ENCODE results near the gene CACNA1B. TPM values are rescaled to one million over a fixed set of nuclear protein-coding genes. Genes with fewer than 3 reads are reported as not detected.
"Not testable (repeated sequence)": the region's sequence is repeated elsewhere in the genome, so short reads cannot be mapped to it uniquely, and the experiment has no call there.

CACNA1B gene
- total RNA-seq, 1 experiment from 2014 or later, result not detected

DNA sequence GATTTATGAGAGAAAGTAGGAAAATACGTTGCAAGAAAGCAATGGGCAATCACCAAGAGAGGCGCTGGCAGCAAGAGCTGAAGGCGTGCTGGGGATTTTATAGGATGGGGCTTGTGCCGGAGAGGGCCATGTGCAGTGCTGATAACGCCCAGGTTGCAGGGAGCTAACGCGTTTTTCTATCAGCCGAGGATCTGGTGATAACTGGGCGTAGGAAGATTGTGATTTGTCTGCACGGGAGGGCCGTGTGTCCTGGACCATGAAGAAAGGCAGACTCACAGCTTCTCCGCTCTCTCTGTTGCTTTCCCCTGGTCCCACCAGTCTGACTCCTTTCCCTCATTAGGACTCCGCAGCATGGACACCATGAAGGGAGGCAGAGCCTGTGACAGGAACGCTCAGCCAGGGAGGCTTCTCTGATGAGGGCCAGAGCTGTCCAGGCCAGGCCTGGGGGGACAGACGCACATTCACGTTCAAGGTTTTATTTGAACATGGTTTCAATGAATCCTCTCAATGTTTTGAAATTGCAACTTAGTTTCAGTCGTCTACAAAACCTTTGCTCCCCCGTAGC, 11.9 kb upstream of the CACNA1B start:
- DNase-seq (ENCODE audit: low spot score), result no peak

DNA sequence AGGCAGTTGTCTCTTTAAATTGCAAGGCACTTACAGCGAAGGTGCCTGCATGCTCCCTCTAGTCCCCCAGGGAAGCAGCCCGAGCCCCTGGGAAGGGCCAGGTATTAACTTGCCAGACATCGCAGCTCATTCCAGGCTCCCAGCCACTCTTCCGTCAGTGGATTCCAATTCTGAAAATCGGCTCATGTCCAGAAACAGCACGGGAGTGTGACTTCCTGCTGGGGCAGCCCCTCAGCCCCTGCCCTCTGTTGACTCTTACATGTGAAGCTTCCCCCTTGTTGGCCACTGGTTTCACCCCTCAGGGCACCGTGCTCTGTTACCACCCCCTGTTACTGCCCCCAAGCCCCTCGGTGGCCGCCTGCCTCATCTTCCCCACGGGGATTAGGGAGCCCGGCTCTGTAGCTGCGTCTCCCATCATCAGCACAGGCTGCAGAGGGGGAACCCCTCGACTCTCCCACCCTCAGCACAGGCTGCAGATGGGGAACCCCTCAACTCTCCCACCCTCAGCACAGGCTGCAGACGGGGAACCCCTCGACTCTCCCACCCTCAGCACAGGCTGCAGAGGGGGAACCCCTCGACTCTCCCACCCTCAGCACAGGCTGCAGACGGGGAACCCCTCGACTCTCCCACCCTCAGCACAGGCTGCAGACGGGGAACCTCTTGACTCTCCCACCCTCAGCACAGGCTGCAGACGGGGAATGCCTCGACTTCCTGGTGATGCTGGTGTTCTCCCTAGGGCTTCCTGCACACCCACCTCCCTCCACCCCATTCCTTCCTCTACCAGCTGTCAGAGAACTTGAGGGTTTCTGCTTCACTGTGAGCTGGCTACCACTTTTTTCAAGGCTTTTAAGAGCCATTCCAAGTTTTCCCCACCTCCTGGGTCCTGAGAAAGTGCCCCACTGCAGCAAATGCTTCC, 11.1 kb upstream of the CACNA1B start:
- no peak for DNase-seq (ENCODE audit: low spot score)

DNA sequence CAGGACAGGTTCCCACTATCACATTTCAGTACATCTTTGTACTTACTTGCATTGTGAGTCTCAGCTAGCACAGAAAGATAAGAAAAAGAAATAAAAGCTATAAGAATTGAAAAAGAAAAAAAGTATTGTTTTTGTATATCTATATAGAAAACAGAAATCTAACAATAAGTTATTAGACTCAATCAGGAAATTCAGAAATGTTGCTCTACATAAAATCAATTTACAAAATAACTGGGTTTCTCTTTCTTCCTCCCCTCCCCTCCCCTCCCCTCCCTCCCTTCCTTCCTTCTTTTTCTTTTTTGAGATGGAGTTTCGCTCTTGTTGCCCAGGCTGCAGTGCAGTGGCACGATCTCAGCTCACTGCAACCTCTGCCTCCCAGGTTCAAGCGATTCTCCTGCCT, 7.2 kb upstream of the CACNA1B start:
- no peak for DNase-seq (ENCODE audit: low spot score)

DNA sequence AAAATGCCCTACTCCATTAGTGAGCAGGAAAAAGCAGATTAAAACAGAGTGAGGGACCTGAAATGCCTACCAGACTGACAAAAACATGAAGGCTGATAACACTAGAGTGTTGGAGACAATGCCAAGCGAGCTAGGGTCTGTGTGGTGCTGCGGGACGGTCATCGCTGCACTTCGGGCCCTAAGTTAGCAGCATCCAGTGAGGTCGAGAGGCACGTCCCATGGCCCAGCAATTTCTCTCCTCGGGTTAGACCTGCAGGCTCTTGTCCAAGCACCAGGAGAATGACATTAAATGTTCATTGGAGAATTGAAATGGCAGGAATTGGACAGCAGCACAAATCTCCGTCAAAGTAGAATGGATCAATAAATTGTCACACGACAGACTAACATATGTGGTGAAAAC, 5.3 kb upstream of the CACNA1B start:
- no peak for DNase-seq (ENCODE audit: low spot score)

DNA sequence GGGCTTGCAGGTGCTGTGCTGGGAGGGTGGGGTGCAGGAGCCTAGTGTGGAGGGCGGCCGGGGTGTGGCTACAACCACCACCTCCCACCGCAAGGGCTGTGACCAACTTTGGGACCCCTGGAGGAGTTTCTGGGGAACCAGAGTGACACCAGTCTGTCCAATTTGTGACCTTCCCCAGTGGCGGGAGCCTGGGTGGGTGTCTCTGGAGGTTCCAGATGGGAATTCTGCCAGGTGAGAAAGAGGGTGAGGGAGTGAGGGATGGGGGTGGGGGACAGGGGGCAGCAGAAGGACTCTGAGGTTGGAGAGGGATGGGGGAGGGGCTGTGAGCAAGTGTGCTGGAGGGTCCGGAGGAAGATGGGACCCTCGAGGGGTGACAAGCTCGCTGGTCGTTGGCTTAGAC, 4.2 kb upstream of the CACNA1B start:
- no peak for DNase-seq (ENCODE audit: low spot score)

DNA sequence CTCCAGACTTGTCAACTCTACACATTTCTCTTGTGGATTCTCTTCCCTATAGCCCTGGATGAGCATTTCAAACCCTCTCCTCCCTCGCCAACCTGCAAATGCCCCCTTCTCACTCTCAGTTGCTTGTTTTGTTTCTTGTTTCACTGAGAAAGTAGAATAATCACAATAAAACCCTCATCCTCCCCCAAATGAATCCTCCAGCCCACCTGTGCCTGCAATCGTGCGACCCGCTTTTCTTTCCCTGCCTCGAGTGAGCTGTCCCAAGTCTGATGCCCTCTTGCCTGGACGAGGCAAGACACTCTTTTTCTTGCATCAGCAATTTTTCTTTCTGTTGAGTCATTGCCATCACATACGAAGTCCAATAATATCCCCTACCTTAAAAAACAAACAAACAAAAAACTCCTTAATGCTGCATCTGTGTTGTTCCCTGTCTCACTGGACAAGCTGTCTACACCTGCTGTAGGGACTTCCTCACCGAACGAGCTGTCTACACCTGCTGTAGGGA, 3.7 kb upstream of the CACNA1B start:
- no peak for DNase-seq (ENCODE audit: low spot score)

DNA sequence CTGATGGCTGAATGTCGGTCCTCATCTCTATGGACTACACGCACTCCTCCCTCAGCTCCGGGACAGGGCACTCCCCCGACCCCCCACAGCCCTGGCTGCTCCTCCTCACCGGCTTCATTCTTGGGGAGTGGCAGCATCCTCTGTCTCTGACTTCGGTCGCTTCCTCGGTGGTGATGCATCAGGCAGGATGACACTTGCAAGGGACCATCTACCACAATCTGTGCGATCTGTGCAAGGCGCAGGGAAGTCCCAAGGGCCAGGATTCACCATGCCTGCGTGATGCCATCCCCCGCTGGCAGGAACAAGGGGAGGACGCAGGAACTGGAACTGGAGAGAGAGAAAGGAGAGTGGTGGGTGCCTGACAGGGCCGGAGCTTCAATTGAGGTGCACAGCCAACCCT, 2.2 kb upstream of the CACNA1B start:
- no peak for DNase-seq (ENCODE audit: low spot score)

DNA sequence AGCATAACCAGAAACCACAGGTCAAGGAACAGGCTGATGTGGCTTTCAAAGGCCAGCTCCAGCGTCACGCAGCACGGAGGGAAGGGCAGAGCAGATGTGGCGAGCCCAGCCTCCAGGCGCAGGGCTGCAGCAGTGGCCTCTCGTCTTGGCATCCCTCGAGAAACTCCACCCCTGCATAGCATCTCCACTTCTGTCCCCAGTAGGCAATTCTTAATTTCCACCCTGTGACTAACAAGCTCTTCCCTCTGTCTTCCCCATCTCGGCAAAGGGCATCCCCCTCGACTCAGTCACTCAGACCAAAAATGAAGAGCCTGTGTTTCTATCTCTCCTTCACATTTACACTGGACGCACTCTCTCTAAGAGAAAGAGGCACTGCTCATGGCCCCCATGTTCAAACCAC, 1.7 kb upstream of the CACNA1B start:
- DNase-seq (ENCODE audit: low spot score), result no peak

DNA sequence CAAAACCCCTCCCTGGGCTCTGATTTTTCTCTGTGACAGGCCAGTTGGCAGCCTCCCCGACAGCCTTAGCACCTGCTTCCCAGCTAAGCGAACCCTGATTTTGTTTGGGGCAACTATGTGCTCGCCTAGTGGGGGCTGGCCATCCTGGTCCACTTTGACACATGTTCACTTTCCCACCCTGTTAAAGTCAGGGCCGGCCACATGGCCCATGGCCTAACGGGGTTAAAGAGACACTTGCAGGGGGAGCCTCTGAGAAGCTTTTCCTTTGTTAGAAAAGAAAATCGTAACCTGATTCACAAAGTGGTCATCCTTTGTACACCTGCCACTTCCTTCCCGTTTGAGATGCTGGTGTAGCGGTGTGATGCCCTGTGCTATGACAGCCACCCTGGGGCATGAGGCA, 1.3 kb upstream of the CACNA1B start:
- DNase-seq (ENCODE audit: low spot score), result no peak

DNA sequence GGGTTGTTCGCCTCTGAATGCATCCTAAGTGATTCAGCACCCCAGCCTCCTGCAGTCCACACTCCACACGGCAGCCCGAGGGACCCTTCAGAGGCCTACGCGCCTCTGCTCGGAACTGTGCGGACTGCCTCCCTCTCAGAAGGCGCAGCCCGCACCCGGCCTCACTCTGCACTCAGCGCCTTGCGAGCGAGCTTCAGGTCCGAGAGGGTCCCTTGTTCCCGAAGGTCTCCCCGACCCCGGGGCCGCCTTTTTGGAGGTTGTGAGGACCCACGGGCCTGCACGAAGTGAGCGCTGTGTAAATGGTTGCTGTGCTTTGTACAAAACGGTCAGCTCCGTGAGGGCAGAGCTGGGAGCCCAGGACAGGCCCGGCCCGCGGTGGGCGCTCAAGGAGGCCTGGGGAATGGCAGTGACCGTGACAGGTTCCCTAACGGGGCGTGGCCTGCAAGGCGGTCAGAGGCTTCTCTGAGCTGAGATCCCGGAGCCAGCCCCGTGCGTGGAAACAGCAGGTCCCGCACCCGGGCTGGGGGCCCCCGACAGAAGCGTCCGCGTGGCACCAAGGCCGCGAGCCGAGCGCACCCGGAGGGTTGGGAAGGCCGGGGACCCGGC, 698 bp upstream of the CACNA1B start:
- DNase-seq (ENCODE audit: low spot score), result no peak

DNA sequence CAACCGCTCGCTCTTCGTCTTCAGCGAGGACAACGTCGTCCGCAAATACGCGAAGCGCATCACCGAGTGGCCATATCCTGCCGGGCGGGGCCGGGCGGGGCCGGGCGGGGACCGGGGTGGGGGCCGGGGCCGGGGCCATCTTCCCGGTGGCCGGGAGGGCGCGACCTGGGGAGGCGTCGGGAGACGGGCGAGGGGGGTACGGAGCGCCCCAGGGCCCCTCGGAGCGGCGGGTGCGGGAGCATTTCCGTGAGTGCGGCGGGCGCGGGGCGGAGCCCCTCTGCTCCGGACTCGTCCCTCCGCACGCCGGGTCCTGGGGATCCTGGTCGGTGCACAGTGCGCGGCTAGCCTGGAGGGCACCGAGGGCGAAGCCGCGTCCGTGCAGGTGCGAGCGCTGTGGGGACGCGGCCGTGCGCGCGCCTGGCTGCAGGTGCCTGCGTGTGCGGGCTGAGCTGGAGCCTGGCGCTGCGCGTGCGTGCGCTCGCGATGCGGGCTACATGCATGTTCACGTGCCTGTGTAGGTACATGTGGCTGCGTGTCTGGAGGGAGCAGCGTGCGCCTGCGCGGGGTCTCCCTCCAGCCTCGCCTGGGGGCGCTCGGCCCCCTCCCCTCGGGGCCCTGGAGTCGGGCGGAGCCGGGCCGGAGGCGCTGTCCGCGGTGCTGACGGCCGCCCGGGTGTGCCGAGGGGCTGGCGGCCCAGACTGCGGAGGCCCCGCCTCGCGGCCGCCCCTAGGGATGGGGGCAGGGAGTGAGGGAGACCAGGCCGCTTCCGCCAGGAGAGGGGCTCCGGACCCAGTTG, 762 bp downstream of the CACNA1B start:
- DNase-seq (ENCODE audit: low spot score), result no peak

DNA sequence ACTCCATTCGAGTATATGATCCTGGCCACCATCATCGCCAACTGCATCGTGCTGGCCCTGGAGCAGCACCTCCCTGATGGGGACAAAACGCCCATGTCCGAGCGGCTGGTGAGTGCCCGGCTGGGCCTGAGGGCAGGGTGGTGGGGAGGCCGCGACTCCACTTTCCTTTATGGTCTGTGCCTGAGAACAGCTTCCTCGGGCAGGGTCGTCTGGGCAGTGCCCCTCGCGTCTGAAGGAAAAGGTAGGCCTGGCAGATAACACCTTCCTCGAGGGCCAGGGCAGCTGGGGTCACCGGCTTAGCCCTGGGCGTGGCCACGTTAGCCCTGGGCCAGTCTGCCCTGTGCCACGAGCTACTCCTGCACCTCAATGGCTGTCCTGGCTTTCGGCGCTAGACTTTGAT, 1.5 kb downstream of the CACNA1B start:
- no peak for DNase-seq (ENCODE audit: low spot score)

DNA sequence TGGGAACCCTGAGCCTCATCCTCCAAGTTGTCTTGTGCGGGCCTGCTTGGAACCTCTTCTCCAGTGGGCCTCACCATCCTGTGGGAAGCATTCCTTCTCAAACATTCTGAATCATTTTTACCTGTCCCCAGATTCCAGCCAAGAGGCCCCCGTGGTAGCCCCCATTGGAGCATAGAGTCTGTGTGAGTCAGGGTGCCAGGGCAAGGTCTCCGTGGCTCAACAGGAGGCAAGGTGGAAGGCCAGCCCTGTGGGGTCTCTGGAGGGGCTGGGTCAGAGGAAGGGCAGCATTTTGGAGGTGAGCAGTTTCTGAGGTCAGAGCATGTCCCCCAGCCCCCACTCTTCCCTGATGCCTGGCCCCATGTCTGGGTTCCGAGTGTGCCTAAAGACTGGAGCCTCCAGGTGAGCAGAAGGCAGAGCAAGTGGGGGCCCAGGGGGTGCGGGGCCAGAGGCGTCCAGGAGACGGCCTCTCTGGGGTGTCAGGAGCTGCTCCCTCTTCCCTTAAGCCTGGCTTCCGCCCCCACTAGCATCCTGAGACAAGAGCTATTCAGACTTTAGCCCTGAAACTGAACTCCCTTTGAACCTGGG, 2.1 kb downstream of the CACNA1B start:
- no peak for DNase-seq (ENCODE audit: low spot score)

DNA sequence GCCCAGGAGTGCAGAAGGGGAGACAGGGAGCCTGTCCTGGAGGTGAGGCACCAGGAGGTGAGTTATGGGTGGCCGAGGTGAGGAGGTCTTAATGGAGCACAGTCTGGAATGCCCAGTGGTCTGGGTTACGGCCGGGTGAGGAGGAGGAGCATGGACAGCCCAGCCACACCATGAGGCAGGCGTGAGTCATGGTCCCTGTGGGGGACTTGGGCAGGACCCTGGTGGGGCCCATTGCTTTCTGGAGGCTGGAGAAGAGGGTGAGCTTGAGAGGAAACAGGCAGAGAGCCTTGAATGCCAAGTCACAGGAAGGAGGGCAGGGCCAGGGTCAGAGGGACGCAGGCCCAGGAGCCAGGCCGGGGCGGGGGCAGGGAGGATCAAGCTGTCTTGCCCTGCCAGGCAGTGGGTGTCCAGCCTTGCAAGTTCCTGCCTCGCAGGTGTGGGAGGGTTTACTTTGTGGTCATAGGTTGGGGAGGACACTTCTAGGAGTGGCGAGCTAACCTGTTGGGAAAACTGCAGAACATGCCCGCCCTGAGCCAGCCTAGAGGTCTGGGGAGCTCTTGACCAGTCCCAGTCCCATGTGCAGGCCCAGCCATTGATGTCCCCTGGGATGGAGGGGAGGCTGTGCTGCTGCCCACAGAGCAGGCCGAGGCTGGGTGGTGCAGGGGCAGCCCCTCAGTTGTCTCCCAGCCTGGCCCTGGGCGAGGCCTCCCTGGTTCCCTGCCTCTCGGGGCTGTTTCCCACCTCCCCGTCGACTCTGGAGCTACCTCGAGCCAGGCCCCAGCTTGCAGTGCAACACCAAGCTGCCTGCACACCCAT, 2.8 kb downstream of the CACNA1B start:
- no peak for DNase-seq (ENCODE audit: low spot score)

DNA sequence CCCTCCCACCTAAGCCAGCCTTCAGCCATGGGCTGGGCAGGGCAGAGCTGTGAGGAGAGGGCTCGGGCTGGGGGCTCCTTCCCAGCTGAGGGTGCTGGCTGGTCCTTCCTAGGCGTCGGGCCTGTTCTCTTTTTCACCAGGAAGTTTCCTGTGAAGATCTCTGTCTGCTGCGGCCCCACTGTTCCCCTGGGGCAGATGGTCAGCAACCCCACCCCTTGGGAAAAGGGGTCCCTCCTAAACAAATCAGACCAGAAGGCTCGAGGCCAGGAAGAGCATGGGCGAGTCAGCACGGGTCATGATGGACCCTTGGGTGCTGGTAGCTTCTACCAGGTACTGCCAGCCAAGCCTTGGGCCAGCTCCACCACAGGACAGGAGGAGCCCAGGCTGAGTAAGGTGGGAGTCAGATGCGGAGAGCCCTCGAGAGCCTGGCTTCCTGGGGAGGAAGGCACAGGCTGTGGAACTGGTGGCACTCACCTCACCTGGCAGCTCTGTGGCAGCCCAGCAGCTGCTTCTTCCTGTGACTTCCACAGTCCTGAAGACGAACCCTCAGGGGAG, 3.5 kb downstream of the CACNA1B start:
- DNase-seq (ENCODE audit: low spot score), result no peak

DNA sequence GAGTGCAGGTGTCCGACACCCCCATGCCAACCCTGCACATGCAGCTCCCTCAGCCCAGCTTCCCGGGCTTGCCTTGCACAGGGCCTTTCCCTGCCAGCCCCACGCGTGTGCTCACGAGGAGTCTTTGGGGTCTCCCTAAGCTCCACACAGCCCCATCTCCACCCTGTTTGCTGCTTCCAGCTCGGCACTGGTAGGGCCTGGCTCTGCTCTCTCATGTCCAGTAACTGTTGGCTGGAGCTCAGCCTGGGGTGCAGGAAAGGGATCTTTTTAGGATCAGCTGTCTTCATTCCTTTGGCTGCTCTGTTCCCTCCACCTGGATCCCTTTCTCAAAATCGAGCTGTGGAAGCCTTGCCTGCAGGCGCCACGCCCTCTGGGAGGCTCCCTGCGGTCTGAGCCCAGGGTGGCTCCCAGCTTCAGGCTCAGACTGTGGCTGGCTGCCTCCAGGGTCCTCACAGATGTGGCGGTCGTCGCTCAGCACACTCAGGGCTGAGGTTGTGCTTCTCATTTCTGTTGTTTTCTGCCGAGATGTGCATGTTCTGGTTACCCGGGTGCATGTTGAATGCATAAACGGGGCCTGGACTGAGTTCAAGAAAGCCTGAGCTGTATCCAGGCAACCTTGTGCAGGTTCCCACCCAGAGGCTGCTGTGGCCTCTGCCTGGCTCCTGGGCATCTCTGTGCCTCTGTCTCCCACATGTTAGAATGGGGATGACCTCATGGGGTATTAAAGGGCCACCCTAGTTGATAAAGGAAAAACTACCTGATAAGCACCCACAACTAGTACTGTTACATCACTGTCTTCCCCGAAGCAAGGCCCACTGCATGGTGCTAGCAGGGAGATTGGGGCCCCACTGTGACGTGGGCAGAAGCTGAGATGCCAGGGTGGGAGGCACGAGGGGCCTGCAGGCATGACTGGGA, 4.3 kb downstream of the CACNA1B start:
- DNase-seq (ENCODE audit: low spot score), result no peak

DNA sequence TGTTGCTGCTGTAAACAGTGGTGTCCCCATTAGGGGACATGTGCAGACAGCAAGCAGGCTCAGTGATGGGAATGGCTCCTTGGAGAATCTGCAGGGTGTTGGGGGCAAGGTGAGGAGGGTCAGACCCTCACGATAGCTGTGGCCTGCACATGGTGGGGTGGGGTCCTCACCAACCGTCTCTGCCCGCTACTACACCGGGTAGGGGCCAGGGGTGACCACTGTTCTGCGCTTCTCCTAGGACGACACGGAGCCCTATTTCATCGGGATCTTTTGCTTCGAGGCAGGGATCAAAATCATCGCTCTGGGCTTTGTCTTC, 4.9 kb downstream of the CACNA1B start:
- no peak for DNase-seq (ENCODE audit: low spot score)

DNA sequence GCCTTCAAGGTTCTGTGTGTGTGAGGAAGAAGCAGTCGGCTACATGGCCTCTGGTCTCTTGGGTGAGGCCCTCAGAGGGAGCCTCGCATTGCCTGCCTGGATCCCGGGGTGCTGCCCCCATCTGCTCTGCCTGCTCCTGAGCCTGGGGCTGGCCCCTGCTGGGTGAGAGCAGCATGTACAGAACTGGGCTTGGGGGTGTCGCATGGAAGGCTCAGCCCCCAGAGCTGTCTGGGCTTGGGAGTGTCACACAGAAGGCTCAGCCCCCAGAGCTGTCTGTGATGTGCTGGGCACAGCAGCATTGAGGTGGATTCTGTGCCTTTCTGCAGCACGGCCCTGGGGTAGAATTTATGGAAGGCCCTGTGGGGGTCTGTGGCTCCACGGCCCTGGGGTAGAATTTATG, 6.4 kb downstream of the CACNA1B start:
- not testable (repeated sequence) for DNase-seq (ENCODE audit: low spot score)

DNA sequence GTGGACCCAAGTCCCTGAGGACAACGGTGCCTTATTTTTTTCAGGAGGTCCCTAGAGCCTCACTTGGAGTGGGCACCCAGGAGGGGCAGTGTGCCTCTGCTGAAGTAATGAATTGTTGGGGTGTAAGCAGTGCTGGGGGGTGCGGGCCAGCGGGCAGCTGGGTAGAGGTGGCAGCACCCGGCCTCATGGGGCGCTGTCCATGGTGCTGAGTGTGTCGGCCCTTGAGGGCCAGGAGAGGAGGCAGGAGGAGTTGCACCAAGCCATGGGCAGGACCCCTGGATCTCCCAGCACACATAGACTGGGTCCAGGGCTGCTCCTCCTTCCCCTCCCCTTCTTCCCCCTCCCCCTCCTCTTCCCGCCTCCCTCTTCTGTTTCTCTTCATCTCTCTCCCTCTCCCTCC, 7.0 kb downstream of the CACNA1B start:
- peak; percentile 12 for DNase-seq (ENCODE audit: low spot score)
